ENCODE results near the gene BORCS8.

Gene BORCS8

DNA sequence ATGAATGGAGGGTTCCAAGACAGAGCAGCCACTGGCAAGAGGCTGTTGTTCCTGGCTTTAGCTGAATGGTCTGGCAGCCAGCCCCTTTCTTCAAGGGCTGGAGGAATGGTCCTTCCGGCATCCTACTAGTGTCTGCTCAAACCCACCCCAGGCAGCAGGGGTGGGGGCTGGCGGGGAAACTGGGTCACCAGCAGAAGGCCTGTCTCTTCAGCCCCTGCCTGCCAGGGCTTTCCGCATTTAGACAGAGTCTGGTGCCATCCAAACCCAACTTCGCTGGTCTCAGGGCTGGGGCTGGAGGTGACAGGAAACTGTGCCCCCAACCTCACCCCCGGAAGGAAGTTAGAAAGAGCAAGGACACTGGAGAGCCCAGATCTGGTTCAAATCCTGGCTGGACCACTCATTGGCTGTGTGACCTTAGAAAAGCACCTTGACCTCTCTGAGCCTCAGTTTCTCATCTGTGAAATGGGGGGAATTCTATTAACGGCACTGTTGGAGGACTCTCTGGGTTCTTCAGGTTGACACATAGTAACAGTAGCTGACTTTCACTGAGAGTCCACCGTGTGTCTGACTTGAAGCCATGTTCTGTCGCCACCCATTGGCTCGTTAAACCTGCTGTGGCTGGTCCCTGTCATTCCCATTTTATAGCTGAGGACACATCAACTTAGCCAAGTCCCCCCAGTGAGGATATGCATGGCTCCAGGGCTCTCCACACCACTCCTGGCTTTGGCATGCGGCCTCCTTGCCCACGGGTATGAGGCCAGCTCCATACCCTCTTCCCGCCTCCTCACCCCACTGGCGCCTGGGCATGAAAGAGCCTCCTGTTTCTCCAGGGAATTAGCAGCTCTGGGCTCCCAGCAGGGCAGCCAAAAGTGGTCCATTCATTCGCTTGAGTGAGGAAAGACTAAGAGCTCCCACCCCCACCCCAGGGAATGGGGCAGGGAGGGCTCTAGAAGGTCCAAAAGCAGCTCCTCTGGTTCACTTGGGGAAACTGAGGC is 13.8 kb upstream of the BORCS8 start:
- no peak overlapping the region for H3K27ac Mint-ChIP-seq
- no peak overlapping the region for H3K4me3 Mint-ChIP-seq
- H3K9me3 Mint-ChIP-seq, result peaks cover 2% of the 10 kb centered on the region
- peaks cover 5% of the 10 kb centered on the region for H3K27me3 Mint-ChIP-seq
- no peak for DNase-seq
- H3K4me1 Mint-ChIP-seq (ENCODE audit: low read depth), result peaks cover 28% of the 10 kb centered on the region
- peaks cover 25% of the 10 kb centered on the region for H3K36me3 Mint-ChIP-seq (ENCODE audit: low read depth)

DNA sequence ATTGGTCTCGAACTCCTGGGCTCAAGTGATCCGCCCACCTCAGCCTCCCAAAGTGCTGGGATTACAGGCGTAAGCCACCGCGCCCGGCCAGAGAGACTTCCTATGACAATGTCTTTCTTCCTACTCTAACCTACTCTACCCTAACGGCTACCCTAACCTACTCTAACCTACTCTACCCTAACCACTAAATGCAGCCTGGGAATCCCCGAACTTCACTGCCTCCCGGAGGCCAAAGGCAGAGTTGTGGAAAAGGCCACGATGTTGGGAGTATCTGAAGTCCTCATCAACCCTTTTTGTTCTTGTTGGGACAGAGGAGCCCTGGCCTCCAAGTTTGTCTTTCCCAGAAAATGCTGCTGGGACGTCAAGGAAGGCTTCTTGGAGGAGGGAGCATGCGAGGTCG is 12.2 kb upstream of the BORCS8 start:
- peaks cover 29% of the 10 kb centered on the region for H3K4me1 Mint-ChIP-seq (ENCODE audit: low read depth)
- no peak for DNase-seq
- H3K27ac Mint-ChIP-seq, result peak overlapping the region; percentile 67
- no peaks in the 10 kb centered on the region for H3K27me3 Mint-ChIP-seq
- peaks cover 37% of the 10 kb centered on the region for H3K36me3 Mint-ChIP-seq (ENCODE audit: low read depth)
- peaks cover 2% of the 10 kb centered on the region for H3K9me3 Mint-ChIP-seq
- H3K4me3 Mint-ChIP-seq, result peak overlapping the region; percentile 29

DNA sequence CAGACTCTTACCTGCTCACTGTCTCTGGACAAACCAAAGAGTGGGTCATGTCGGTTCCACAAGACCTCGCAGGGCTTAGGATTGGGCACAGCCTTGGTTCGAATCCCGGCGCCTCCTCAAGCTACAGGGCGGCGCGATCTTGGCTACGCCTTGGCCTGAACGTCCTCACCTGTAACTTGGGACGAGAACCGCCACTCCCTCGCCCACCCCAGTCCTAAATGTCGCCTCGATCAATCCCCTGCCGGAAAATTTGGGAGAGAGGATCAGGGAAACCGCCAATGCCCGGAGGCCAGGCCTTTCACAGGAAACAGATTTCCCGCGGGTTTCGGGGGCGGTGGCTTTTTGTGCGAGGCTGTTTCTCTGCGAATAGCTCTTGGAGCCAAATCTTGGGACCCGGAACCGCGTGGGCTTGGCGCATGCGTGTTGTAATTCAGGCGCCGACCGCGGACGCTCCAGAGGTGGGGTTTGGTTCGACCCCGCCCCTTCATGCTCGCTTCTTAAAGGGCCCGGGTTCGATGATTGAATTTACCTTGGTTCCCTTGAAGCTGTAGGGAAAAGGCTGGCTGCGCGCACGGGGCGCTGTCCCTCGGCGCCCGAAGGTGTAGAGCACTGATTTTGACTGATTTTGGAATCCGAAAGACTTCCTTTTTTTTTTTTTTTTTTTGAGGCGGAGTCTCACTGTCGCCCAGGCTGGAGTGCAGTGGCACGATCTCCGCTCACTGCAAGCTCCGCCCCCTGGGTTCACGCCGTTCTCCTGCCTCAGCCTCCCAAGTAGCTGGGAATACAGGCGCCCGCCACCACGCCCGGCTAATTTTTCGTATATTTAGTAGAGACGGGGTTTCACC is 11.3 kb upstream of the BORCS8 start, which contains the start of gene NR2C2AP:
NR2C2AP (minus strand) TSS at position 403 of the 845 bp plus-strand sequence; CDS start at position 49, 354 bp downstream.
- Mint-ChIP-seq H3K4me1 (ENCODE audit: low read depth) (peaks cover 29% of the 10 kb centered on the region), H3K36me3 (ENCODE audit: low read depth) (peaks cover 46% of the 10 kb centered on the region), H3K27ac (peak within 1 kb of the TSS; percentile 97), H3K4me3 (peak within 1 kb of the TSS; percentile 96), H3K9me3 (peaks cover 2% of the 10 kb centered on the region), H3K27me3 (no peaks in the 10 kb centered on the region)
- DNase-seq, result peak; percentile 96

DNA sequence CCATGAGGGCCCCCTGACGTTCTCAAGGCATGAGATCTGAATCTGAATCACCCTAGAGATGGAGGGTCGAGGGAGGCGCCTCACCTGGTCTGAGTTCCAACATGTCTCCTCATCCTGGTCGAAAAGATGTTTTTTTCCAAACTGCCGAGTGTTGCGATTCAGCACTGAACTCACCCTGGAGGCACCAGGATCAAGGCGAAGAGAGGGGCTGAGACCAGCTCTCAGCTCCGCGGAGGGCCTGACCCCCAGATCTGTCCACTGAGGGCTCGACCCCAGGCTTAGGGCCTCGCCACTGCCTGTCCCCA is 10.7 kb upstream of the BORCS8 start:
- no peak for DNase-seq
- peaks cover 27% of the 10 kb centered on the region for H3K4me1 Mint-ChIP-seq (ENCODE audit: low read depth)
- peaks cover 52% of the 10 kb centered on the region for H3K36me3 Mint-ChIP-seq (ENCODE audit: low read depth)
- H3K27ac Mint-ChIP-seq, result peak overlapping the region; percentile 97
- H3K27me3 Mint-ChIP-seq, result no peaks in the 10 kb centered on the region
- peaks cover 2% of the 10 kb centered on the region for H3K9me3 Mint-ChIP-seq
- peak overlapping the region; percentile 96 for H3K4me3 Mint-ChIP-seq

DNA sequence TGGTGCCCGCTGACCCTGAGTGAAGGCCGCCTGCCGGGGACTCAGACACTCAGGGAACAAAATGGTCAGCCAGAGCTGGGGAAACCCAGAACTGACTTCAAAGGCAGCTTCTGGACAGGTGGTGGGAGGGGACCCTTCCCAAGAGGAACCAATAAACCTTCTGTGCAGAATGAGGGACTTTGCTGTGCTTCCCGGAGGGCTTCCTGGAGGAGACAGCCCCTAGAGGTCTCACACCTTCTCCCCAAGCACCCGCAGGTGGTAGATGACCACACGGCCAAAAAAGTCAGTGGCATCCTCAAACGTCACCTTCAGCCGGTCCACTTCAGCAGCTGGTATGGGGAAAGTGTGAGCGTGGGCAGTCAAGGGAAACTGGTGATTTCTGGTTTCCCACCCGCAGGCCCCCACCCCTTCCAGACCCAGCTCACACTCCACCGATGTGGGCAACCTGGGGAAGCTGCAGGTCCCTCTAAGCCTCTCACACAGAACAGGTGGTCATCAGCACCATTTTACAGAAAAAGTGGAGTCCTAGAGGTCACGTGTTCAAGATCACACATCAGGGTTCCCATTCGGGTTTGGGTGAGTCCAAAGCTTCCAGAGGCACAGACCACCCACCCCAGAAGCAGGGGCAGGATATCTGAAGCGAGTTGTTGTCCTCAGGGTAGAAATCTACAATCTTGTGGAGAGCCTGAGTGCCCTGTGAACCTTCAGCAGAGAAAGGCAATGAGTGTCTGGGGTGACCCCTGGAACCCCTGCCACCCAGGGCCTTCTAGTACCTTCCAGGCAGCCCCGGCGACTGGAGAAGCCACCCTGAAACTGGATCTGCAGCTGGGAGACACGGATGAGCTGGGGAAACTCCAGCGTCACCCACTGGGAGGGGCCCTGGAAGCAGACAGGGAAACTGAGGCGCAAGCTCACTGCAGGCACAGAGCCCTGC is 10.0 kb upstream of the BORCS8 start:
- no peak for DNase-seq
- H3K4me1 Mint-ChIP-seq (ENCODE audit: low read depth), result peaks cover 20% of the 10 kb centered on the region
- peaks cover 2% of the 10 kb centered on the region for H3K9me3 Mint-ChIP-seq
- H3K27me3 Mint-ChIP-seq, result no peaks in the 10 kb centered on the region
- H3K27ac Mint-ChIP-seq, result peak overlapping the region; percentile 97
- H3K36me3 Mint-ChIP-seq (ENCODE audit: low read depth), result peaks cover 59% of the 10 kb centered on the region
- peak overlapping the region; percentile 96 for H3K4me3 Mint-ChIP-seq

DNA sequence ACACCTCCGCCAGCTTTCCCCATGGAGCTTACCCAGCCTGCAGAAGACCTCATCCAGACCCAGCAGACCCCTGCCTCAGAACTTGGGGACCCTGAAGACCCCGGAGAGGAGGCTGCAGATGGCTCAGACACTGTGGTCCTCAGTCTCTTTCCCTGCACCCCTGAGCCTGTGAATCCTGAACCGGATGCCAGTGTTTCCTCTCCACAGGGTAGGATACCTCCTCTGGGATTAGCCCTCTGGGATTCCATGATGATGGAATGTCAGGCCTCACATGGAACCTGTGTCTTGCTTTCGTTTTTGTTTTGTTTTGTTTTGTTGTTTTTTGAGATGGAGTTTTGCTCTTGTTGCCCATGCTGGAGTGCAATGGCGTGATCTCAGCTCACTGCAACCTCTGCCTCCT is 2.0 kb upstream of the BORCS8 start:
- DNase-seq, result no peak
- H3K4me1 Mint-ChIP-seq (ENCODE audit: low read depth), result peaks cover 41% of the 10 kb centered on the region
- H3K27me3 Mint-ChIP-seq, result no peaks in the 10 kb centered on the region
- H3K36me3 Mint-ChIP-seq (ENCODE audit: low read depth), result peaks cover 75% of the 10 kb centered on the region
- peak overlapping the region; percentile 98 for H3K4me3 Mint-ChIP-seq
- H3K9me3 Mint-ChIP-seq, result no peaks in the 10 kb centered on the region
- H3K27ac Mint-ChIP-seq, result peak overlapping the region; percentile 76

DNA sequence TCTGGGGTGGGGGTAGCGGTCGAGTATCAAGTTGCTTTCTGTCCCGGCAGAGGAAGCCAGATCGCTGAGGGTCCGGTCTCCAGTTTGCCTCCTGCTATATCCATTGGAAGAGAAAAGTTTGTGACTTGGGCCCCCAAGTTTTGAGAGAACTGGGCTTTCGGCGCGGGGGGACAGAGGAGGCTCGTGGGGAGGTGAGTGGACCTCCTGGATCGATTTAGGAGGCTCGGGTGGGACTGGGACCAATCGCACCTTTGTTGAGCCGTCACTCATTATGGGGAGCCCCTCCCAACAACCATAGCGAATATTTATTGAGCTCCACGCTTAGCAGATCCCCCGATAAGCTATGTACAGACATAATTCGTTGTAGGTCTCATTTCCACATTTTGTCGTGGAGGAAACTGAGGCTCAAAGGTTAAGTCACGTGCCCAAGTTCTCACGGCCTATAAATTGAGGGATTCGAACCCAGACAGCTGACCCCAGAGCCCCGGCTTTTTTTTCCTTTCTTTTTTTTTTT is 1.0 kb upstream of the BORCS8 start:
- Mint-ChIP-seq H3K4me3 (peak overlapping the region; percentile 98), H3K9me3 (no peaks in the 10 kb centered on the region), H3K36me3 (ENCODE audit: low read depth) (peaks cover 73% of the 10 kb centered on the region), H3K4me1 (ENCODE audit: low read depth) (peaks cover 46% of the 10 kb centered on the region), H3K27ac (peak overlapping the region; percentile 98), H3K27me3 (no peaks in the 10 kb centered on the region)
- DNase-seq, result no peak

DNA sequence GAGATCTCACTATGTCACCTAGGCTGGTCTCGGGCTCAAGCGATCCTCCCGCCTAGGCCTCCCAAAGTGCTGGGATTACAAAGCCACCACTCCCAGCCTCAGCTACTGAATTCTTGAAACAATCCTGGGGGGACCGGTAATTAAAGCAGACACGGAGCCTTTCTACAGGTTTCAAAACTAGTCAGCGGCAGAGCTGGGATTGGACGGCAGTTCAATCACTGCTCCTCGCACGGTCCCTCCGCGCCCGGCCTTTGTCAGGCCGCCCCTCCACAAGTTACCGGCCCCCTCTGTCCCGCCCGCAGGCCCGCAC is 229 bp downstream of the BORCS8 start:
- H3K27ac Mint-ChIP-seq, result peak overlapping the region; percentile 98
- no peaks in the 10 kb centered on the region for H3K9me3 Mint-ChIP-seq
- H3K4me3 Mint-ChIP-seq, result peak overlapping the region; percentile 98
- no peaks in the 10 kb centered on the region for H3K27me3 Mint-ChIP-seq
- no peak for DNase-seq
- H3K4me1 Mint-ChIP-seq (ENCODE audit: low read depth), result peaks cover 48% of the 10 kb centered on the region
- H3K36me3 Mint-ChIP-seq (ENCODE audit: low read depth), result peaks cover 68% of the 10 kb centered on the region

DNA sequence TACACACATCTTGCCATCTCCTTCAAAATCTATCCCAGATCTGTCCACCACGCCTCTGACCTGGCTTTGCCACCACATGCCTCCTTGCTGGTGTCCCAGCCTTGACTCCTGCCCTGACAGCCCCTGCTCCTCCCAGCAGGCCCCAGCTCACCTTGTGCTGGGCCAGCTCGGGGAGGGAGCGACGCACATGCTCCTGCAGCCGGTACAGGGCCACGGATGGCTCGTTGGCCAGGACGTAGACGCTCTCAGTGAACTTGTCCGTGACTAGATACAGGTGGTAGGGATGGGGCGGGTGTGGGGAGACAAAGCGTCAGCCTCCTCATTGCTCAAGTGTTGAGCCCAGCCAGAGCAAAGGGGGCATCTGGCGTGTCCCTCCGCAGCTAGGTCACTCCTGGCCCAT is 5.2 kb downstream of the BORCS8 start:
- Mint-ChIP-seq H3K27me3 (no peaks in the 10 kb centered on the region), H3K9me3 (no peaks in the 10 kb centered on the region), H3K4me3 (no peak overlapping the region), H3K36me3 (ENCODE audit: low read depth) (peaks cover 68% of the 10 kb centered on the region), H3K27ac (peak overlapping the region; percentile 53), H3K4me1 (ENCODE audit: low read depth) (peaks cover 40% of the 10 kb centered on the region)
- no peak for DNase-seq

DNA sequence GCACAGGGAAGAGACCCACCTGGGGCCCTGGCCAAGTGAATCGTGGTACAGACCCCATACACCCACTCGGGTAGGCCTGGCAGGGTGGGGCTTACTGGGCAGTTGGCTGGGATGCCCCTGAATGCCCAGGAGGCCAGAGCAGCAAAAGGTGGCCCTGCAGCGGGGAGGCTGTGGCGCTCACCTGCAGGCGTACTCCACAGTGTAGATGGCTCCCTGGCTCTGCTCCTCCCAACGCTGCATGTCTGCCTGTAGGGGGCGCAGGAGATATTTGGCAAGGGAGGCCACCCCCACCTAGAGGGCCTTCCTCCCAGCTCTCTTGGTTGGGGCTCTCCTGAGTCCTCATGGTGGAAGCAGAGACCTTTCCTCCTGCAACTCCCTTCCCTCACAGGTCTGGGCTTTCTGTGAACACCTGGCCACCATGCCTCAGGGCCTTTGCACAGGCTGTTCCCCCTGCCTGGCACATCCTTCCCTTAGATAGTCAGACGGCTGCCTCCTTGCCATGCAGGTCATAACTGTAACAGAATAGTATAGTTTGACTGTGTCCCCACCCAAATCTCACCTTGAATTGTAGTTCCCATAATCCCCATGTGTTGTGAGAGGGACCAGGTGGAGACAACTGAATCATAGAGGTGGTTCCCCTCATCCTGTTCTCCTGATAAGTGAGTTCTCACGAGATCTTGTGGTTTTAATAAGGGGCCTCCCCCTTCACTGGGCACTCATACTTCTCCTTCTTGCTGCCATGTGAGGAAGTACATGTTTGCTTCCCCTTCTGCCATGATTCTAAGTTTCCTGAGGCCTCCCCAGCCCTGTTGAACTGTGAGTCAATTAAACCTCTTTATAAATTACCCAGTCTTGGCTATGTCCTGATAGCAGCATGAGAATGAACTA is 5.9 kb downstream of the BORCS8 start:
- Mint-ChIP-seq H3K4me3 (no peak overlapping the region), H3K27me3 (no peaks in the 10 kb centered on the region), H3K9me3 (no peaks in the 10 kb centered on the region), H3K27ac (peak overlapping the region; percentile 53), H3K4me1 (ENCODE audit: low read depth) (peaks cover 36% of the 10 kb centered on the region), H3K36me3 (ENCODE audit: low read depth) (peaks cover 68% of the 10 kb centered on the region)
- peak; percentile 71 for DNase-seq

DNA sequence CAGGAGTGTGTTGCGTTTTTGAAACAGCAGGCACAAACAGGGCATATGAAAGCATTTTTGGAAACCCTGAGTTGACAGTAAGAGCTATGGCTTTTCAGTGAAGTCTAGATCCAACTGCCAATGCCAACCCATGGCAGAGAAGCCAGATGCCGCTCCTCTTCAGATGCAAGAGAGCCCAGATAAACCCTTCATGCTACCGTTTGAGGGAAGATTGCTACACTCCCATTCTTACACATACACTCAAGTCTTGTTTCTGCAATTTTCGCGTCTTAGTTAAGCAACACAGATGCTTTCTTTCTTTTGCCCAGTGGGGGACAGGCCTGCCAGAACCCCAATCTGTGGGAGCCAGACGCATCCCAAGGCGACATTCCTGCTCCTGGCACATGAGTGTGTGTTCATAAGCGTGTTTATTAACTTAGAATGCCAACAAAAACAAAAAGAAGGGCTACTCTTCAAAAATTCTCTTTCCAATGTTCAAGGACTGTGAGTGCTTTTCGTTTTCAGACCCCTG is 10.4 kb downstream of the BORCS8 start:
- H3K4me3 Mint-ChIP-seq, result no peak overlapping the region
- H3K36me3 Mint-ChIP-seq (ENCODE audit: low read depth), result peaks cover 77% of the 10 kb centered on the region
- no peak for DNase-seq
- no peak overlapping the region for H3K27ac Mint-ChIP-seq
- H3K4me1 Mint-ChIP-seq (ENCODE audit: low read depth), result peaks cover 7% of the 10 kb centered on the region
- H3K27me3 Mint-ChIP-seq, result no peaks in the 10 kb centered on the region
- H3K9me3 Mint-ChIP-seq, result no peaks in the 10 kb centered on the region

DNA sequence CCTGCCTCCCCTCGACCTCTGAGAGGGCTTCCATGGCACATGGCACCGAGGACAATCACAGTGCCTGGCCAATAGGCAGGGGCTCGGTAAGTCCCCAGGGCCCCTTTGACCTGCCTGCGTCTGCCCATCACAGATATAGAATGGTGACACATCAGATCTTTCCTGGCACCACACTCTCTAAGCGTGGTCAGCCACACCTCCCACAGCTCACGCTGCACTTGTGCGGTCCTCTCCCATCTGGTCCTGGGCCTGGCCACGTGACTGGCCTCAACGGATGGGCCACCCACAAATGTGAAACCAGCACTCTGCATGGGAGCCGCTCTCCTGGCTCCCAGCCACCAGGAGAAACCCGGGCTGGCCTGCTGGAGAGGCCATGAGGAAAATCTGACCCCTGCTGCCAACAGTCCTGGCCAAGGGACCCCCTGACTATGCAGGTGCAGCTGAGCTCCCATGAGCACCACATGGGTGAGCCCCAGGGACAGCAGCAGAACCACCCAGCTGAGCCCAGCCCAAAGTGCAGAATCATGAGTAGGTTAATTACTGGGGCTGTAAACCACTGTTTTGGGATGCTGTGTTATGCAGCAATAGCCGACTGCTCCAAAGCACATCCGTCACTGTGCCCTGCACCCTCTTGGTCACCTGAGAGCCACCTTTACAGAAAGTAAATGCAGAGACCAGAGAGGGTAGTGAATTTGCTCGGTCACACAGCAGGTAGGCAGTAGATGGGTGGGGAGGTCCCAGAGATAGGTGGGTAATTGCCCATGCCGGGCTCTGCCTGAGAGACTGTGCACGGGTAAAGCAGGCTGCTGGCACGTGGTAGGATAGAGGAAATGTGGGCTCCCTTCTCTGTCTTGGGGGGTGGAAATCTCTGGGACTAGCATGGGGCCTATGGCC is 12.2 kb downstream of the BORCS8 start:
- Mint-ChIP-seq H3K36me3 (ENCODE audit: low read depth) (peaks cover 67% of the 10 kb centered on the region), H3K4me1 (ENCODE audit: low read depth) (no peaks in the 10 kb centered on the region), H3K4me3 (no peak overlapping the region), H3K27ac (no peak overlapping the region), H3K27me3 (no peaks in the 10 kb centered on the region), H3K9me3 (no peaks in the 10 kb centered on the region)
- DNase-seq, result no peak
